Heart left ventricle (tissue), 16 donors: ENCODE data around the gene ARHGAP10. TPM values are rescaled to one million over a fixed set of nuclear protein-coding genes. Genes with fewer than 3 reads are reported as not detected.
A peak's percentile ranks its signal among the peaks of the same experiment; 100 is the strongest.

Experiments used
- ATAC-seq, 4 donors: fragments of 200-7000 bp; cut with Tn5 transposase; one replicate each; pipeline ENCODE4 v1.9.1; 2020 to 2022; ENCODE audit warnings: moderate library complexity in 4 of 4, mild to moderate bottlenecking in 3 of 4, moderate number of reproducible peaks in 1 of 4
- DNase-seq, 5 donors: peaks; one replicate each; pipeline ENCODE4 v3.0.0-alpha.2; 2020
- H3K27ac ChIP-seq, 12 donors: fragments of 200-600 bp; sonication (generic) in 4 of 12; one replicate each; pipeline versions ENCODE4 v1.5.0 to v1.8.0; 2016 to 2022; ENCODE audit warnings: mild to moderate bottlenecking in 2 of 12
- H3K27me3 ChIP-seq, 9 donors: fragments of 200-600 bp; sonication (generic) in 2 of 9; one replicate each; pipeline versions ENCODE4 v1.5.1 to v1.8.0; 2016 to 2022; ENCODE audit warnings: mild to moderate bottlenecking in 3 of 9
- H3K36me3 ChIP-seq, 9 donors: fragments of 200-600 bp; sonication (generic) in 2 of 9; one replicate each; pipeline versions ENCODE4 v1.5.0 to v1.8.0; 2018 to 2022; ENCODE audit warnings: mild to moderate bottlenecking in 2 of 9
- H3K4me1 ChIP-seq, 12 donors: fragments of 200-600 bp; sonication (generic) in 4 of 12; one replicate each; pipeline versions ENCODE4 v1.5.0 to v1.8.0; 2016 to 2022; ENCODE audit warnings: mild to moderate bottlenecking in 3 of 12
- H3K4me3 ChIP-seq, 12 donors: fragments of 200-600 bp; sonication (generic) in 4 of 12; one replicate each; pipeline versions ENCODE4 v1.5.0 to v1.8.0; 2017 to 2022; ENCODE audit warnings: mild to moderate bottlenecking in 9 of 12, moderate library complexity in 4 of 12
- H3K9me3 ChIP-seq, 12 donors: fragments of 200-600 bp; sonication (generic) in 4 of 12; one replicate each; pipeline versions ENCODE4 v1.5.0 to v1.8.0; 2016 to 2022; ENCODE audit warnings: mild to moderate bottlenecking in 1 of 12
- CTCF ChIP-seq, 12 donors: fragments of 200-600 bp; sonication (generic) in 4 of 12; IDR thresholded peaks; one replicate each; pipeline versions ENCODE4 v1.5.0 to v1.8.0; 2018 to 2022; ENCODE audit warnings: antibody characterized with exemption in 12 of 12, mild to moderate bottlenecking in 5 of 12
- POLR2A ChIP-seq, 2 donors: fragments of 450-650 bp; IDR thresholded peaks; one replicate each; pipeline ENCODE4 v1.6.1; 2017; ENCODE audit warnings: antibody characterized with exemption in 2 of 2, mild to moderate bottlenecking in 2 of 2, moderate library complexity in 2 of 2
- WGBS, 4 donors: extraction: QIAGEN DNeasy Blood & Tissue Kit in 2 of 4; methylation state at CpG; one replicate each; pipeline versions ENCODE4 v1.1.5 to v1.1.7; 2013 to 2018; 5-methylcytosine and 5-hydroxymethylcytosine counted together
- intact Hi-C, 10 donors: fragments of 100-400 bp; cut with DNase I; formaldehyde crosslinking; loops; one replicate each; pipeline versions ENCODE4 v1.11.1 to v1.14.2; 2022
- polyA plus RNA-seq, 2 donors: library from polyadenylated mRNA; stranded (reverse); fragments of 200-250 nt; gene quantifications; one replicate each; pipeline ENCODE4 v1.2.3, GENCODE V29; 2013
- total RNA-seq, 9 donors: library from RNA; depleted of rRNA in 2 of 9; stranded (reverse); fragments of >200 nt in 2 of 9; fragmentation: NEBNext Ultra II Directional in 3 of 9; extraction: Animal tissue kit (Norgen Biotek cat#: 25700) in 3 of 9; gene quantifications; one replicate each; pipeline versions ENCODE4 v1.1.0 to v1.2.4, GENCODE V29; 2016 to 2023
- donor health status: ischemic (EF 13 %, LVEDD 7.1; RV severe dilation, severe dysfunction).
- donor health status: healthy with polysubstance abuse.
- donor health status: DM: no; HTN: yes; CAD: no.
- donor health status: DM: no; HTN: no; CAD: no.
- donor health status: ischemic (EF 25% LVEDD 6.9; RV normal size, moderate dysfunction).
- donor health status: ischemic (EF 25% LVEDD 5.7; RV mildly dilated, moderate dysfunction).
- donor health status: healthy.
- donor health status: DM: yes; HTN: yes; CAD: no.
- donor health status: ischemic (EF 35%, LVEDD 5.7; RV mildly dilated, moderate dysfunction).
- donor health status: nonischemic (EF 11% LVEDD 7.7; RV severe dilation, severe dysfunction).
- donor health status: DM: yes; HTN: yes; CAD: no.
- donor health status: PGD.
- donor health status: ischemic (EF 29% LVEDD 5.4; RV normal size, mild dysfunction).
- donor health status: nonischemic (EF 23%, LVEDD 6.1; RV moderate dilation, normal function).

Gene ARHGAP10
- total and polyA plus RNA-seq, 11 donors = 30.6 to 73.7 (median 51.7) TPM

GRCh38 chr4:147957446-147957845 lies 225.6 kb downstream of the ARHGAP10 start:
- peak overlapping the region in 4 of 12 donors; percentile 5 to 39 (median 35) for H3K27ac ChIP-seq
- intact Hi-C loops = no loop called here
- H3K9me3 ChIP-seq = peaks cover 0 to 11% (median 0%) of the 10 kb centered on the region in 12 donors
- H3K4me3 ChIP-seq = no peak overlapping the region
- 59 to 64% (median 62%) methylated on average over 3 of the region's 3 CpGs for WGBS, 4 donors
- ATAC-seq (peak in 1 of 4 donors; percentile 41), DNase-seq (no peak)
- H3K36me3 ChIP-seq = peaks cover 0 to 8% (median 0%) of the 10 kb centered on the region in 9 donors
- H3K4me1 ChIP-seq = peaks cover 0 to 40% (median 21%) of the 10 kb centered on the region in 12 donors
- no peaks in the 10 kb centered on the region for H3K27me3 ChIP-seq
- TF ChIP-seq CTCF (IDR thresholded peaks at IDR 0.05) (no peak), POLR2A (IDR thresholded peaks at IDR 0.05) (no peak)

GRCh38 chr4:147958057-147958456 lies 226.2 kb downstream of the ARHGAP10 start:
- TF ChIP-seq CTCF (IDR thresholded peaks at IDR 0.05) = no peak
- no peak for TF ChIP-seq POLR2A (IDR thresholded peaks at IDR 0.05)
- intact Hi-C loops = no loop called here
- ATAC-seq (peak; percentile 27 to 72 (median 66)), DNase-seq (no peak)
- WGBS, 4 donors = 60 to 75% (median 74%) methylated on average over 3 of the region's 3 CpGs
- Histone ChIP-seq H3K4me1 (peaks cover 0 to 40% (median 21%) of the 10 kb centered on the region in 12 donors), H3K9me3 (peaks cover 0 to 6% (median 0%) of the 10 kb centered on the region in 12 donors), H3K36me3 (peaks cover 0 to 9% (median 0%) of the 10 kb centered on the region in 9 donors), H3K27me3 (no peaks in the 10 kb centered on the region), H3K27ac (peak overlapping the region in 9 of 12 donors; percentile 5 to 43 (median 31)), H3K4me3 (no peak overlapping the region)

DNA sequence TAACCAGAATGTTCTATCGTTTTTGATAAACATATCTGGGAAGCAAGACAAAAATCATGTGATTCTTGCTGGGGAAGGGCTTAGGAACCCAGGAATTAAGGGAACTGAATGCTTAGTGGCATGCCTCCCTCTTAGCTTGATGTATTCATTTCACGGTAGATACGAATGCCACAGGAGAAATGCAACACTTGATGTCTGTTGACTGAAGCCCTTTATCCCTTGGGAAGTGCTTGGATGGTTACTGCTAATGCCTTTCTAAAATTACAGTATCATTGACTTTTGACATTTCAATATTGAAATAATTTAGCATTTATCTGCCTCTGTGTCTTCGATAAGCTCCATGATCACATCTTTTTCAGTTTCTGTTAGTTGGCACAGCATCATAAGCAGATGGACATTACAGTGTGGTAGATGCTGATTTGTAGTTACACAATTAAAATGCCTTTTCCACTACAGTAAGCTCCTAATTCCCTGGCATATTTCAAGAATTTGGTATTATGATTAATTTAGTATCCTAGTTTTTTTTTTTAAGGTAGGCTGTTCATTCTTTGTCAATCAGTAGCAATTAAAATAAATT lies 226.7 kb downstream of the ARHGAP10 start:
- H3K27ac ChIP-seq = peak overlapping the region in 9 of 12 donors; percentile 5 to 43 (median 31)

More for the DNA sequence above, 226.7 kb downstream of the ARHGAP10 start:
- 36 to 47% (median 40%) methylated on average over 4 of the region's 4 CpGs for WGBS, 4 donors
- Histone ChIP-seq H3K4me1 (peaks cover 0 to 40% (median 21%) of the 10 kb centered on the region in 12 donors), H3K4me3 (no peak overlapping the region), H3K36me3 (peaks cover 0 to 11% (median 0%) of the 10 kb centered on the region in 9 donors), H3K27me3 (no peaks in the 10 kb centered on the region), H3K9me3 (peaks cover 0 to 1% (median 0%) of the 10 kb centered on the region in 12 donors)
- TF ChIP-seq POLR2A (IDR thresholded peaks at IDR 0.05) (no peak), CTCF (IDR thresholded peaks at IDR 0.05) (no peak)
- intact Hi-C loops = no loop called here
- ATAC-seq = peak; percentile 14 to 41 (median 32)
- DNase-seq = no peak
